Measurements from ENCODE around the gene RPS19BP1. TPM values are rescaled to one million over a fixed set of nuclear protein-coding genes. Genes with fewer than 3 reads are reported as not detected.

RPS19BP1 gene
- total and polyA plus RNA-seq, 8 donors = 25.9 to 117 (median 36.7) TPM

GRCh38 chr22:39556970-39557841 lies 24.7 kb upstream of the RPS19BP1 start:
- FAIRE-seq = no peak
- H3K4me1 ChIP-seq = peaks cover 0 to 5% (median 0%) of the 10 kb centered on the region in 3 donors
- H3K27me3 ChIP-seq = peaks cover 0 to 9% (median 2%) of the 10 kb centered on the region in 4 donors
- peak in 3 of 4 donors; percentile 46 to 65 (median 55) for ATAC-seq
- H3K9me3 ChIP-seq = no peaks in the 10 kb centered on the region
- peak overlapping the region in 1 of 4 donors; percentile 36 for H3K4me3 ChIP-seq
- peak in 1 of 6 donors; percentile 67 for DNase-seq
- intact Hi-C loops (cut with DNase I) = no loop called here
- whole genome bisulfite sequencing, 2 donors = 7 to 8% methylated on average over 43 to 72 of the region's 72 CpGs
- H3K27ac ChIP-seq = no peak overlapping the region
- no peak for TF ChIP-seq CTCF (IDR thresholded peaks at IDR 0.05)
- H3K36me3 ChIP-seq = no peaks in the 10 kb centered on the region

GRCh38 chr22:39554151-39554550 lies 21.6 kb upstream of the RPS19BP1 start:
- Histone ChIP-seq H3K9me3 (no peaks in the 10 kb centered on the region), H3K36me3 (no peaks in the 10 kb centered on the region), H3K4me3 (no peak overlapping the region), H3K27me3 (peaks cover 0 to 9% (median 2%) of the 10 kb centered on the region in 4 donors), H3K27ac (no peak overlapping the region), H3K4me1 (peaks cover 0 to 5% (median 0%) of the 10 kb centered on the region in 3 donors)
- no peak for FAIRE-seq
- 68 to 69% methylated on average over 3 of the region's 3 CpGs for WGBS, 2 donors
- TF ChIP-seq CTCF (IDR thresholded peaks at IDR 0.05) = no peak
- no peak for ATAC-seq
- DNase-seq = no peak
- intact Hi-C loops (cut with DNase I) = no loop called here

GRCh38 chr22:39553429-39553828 lies 20.9 kb upstream of the RPS19BP1 start:
- no peak for DNase-seq
- no peak for ATAC-seq
- no peak for TF ChIP-seq CTCF (IDR thresholded peaks at IDR 0.05)
- H3K27me3 ChIP-seq = peaks cover 0 to 10% (median 2%) of the 10 kb centered on the region in 4 donors
- H3K27ac ChIP-seq = no peak overlapping the region
- intact Hi-C loops (cut with DNase I) = no loop called here
- H3K9me3 ChIP-seq = no peaks in the 10 kb centered on the region
- no peaks in the 10 kb centered on the region for H3K36me3 ChIP-seq
- H3K4me1 ChIP-seq = peaks cover 0 to 5% (median 0%) of the 10 kb centered on the region in 3 donors
- 64 to 82% methylated on average over 3 of the region's 3 CpGs for WGBS, 2 donors
- no peak overlapping the region for H3K4me3 ChIP-seq
- FAIRE-seq = no peak

- no peak for DNase-seq
- ATAC-seq = no peak
- no peak overlapping the region for H3K4me3 ChIP-seq
These were observed 15.0 kb upstream of the RPS19BP1 start for GRCh38 chr22:39547587-39547947.

More at GRCh38 chr22:39547587-39547947, 15.0 kb upstream of the RPS19BP1 start:
- intact Hi-C loops (cut with DNase I) = no loop called here
- Histone ChIP-seq H3K27me3 (peaks cover 0 to 7% (median 0%) of the 10 kb centered on the region in 4 donors), H3K27ac (no peak overlapping the region), H3K9me3 (no peaks in the 10 kb centered on the region), H3K36me3 (no peaks in the 10 kb centered on the region), H3K4me1 (no peaks in the 10 kb centered on the region)
- 17 to 22% methylated on average over 2 of the region's 2 CpGs for WGBS, 2 donors
- no peak for FAIRE-seq
- no peak for TF ChIP-seq CTCF (IDR thresholded peaks at IDR 0.05)
